ENCODE data around the gene TRIM40. TPM values are rescaled to one million over a fixed set of nuclear protein-coding genes. Genes with fewer than 3 reads are reported as not detected.

TRIM40 gene
- total RNA-seq, 4 donors from 2014 or later: not detected

- no peak within 1 kb of the TSS for H3K27ac ChIP-seq
- no peak for ATAC-seq
- TF ChIP-seq CTCF (IDR thresholded peaks at IDR 0.05 in 4 of 5, conservative IDR thresholded peaks at IDR 0.05 in 1 of 5) (no peak), POLR2A (IDR thresholded peaks at IDR 0.05) (no peak)
- no peaks in the 10 kb centered on the region for H3K9me3 ChIP-seq
- intact Hi-C loops (cut with DNase I; ENCODE audit: low total_unique reads): no loop called here
- H3K27me3 ChIP-seq: peaks cover 3 to 12% (median 4%) of the 10 kb centered on the region in 3 donors
- in situ Hi-C loops (cut with MboI; ENCODE audit: low sequenced_read_pairs in 4 of 4): loop anchor here in 1 of 4 donors (25.0 kb wide), 1 partner anchor 324 kb away; the partner anchor contains the start of gene HLA-G
- H3K4me1 ChIP-seq: peaks cover 0 to 6% of the 10 kb centered on the region in 2 donors
- DNase-seq: no peak
- H3K4me3 ChIP-seq: no peak within 1 kb of the TSS
- no peaks in the 10 kb centered on the region for H3K36me3 ChIP-seq
Observed at GRCh38 chr6:30160785-30161531, 25.0 kb downstream of the TRIM40 start, which contains the start of gene TRIM10. Gene TRIM10, minus strand, starts transcription at chr6:30161211. Its CDS starts 353 bp downstream, at chr6:30160858.

GRCh38 chr6:30162265-30163089 is 26.5 kb downstream of the TRIM40 start:
- no peak for DNase-seq
- no peak for TF ChIP-seq POLR2A (IDR thresholded peaks at IDR 0.05)
- no peak for TF ChIP-seq CTCF (IDR thresholded peaks at IDR 0.05 in 4 of 5, conservative IDR thresholded peaks at IDR 0.05 in 1 of 5)
- H3K27me3 ChIP-seq: peaks cover 4 to 10% (median 4%) of the 10 kb centered on the region in 3 donors

DNA sequence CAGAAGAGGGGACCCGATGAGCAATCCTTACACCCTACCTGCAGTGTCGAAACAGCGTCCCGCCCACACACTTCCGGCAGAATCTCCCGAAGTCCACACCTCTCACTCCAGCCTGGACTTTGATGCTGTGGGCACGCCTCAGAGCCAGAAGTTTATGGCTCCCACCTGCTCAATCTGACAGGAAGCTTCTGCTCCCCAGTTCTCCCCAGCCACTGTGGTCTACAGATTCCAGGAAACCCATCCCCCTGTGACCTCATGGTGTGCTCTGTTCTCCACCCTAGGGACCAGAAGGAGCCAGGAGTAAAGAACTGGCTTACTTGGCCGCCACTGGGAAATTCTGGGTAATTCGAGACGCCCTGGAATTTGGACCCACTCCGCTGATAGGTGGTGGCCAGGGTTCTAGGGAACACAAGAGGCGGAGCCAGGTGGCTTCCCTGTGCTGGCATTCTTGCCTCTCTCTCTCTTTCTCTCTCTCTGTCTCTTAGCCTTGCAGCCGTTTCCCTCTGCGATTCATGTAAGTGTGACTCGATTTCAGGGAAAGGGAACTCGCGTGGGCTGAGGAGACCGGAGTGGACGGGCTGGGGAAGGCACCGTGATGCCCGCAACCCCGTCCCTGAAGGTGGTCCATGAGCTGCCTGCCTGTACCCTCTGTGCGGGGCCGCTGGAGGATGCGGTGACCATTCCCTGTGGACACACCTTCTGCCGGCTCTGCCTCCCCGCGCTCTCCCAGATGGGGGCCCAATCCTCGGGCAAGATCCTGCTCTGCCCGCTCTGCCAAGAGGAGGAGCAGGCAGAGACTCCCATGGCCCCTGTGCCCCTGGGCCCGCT is 27.4 kb downstream of the TRIM40 start, which contains the start of gene TRIM15:
TRIM15 (plus strand) TSS at position 457 of the 828 bp plus-strand sequence; CDS start at position 596, 139 bp downstream.
- Histone ChIP-seq H3K27ac (no peak within 1 kb of the TSS), H3K4me3 (no peak within 1 kb of the TSS), H3K9me3 (no peaks in the 10 kb centered on the region), H3K27me3 (peaks cover 6 to 10% (median 10%) of the 10 kb centered on the region in 3 donors), H3K36me3 (no peaks in the 10 kb centered on the region), H3K4me1 (no peaks in the 10 kb centered on the region)
- in situ Hi-C loops (cut with MboI; ENCODE audit: low sequenced_read_pairs in 4 of 4): loop anchor here in 1 of 4 donors (25.0 kb wide), 1 partner anchor 326 kb away; the partner anchor contains the start of gene HLA-G
- intact Hi-C loops (cut with DNase I; ENCODE audit: low total_unique reads): no loop called here
- no peak for ATAC-seq
- DNase-seq: no peak
- no peak for TF ChIP-seq CTCF (IDR thresholded peaks at IDR 0.05 in 4 of 5, conservative IDR thresholded peaks at IDR 0.05 in 1 of 5)
- no peak for TF ChIP-seq POLR2A (IDR thresholded peaks at IDR 0.05)

More at GRCh38 chr6:30162265-30163089, 26.5 kb downstream of the TRIM40 start:
- H3K9me3 ChIP-seq: no peaks in the 10 kb centered on the region
- ATAC-seq: no peak
- H3K27ac ChIP-seq: no peak overlapping the region
- in situ Hi-C loops (cut with MboI; ENCODE audit: low sequenced_read_pairs in 4 of 4): loop anchor here in 1 of 4 donors (25.0 kb wide), 1 partner anchor 325 kb away; the partner anchor contains the start of gene HLA-G
- intact Hi-C loops (cut with DNase I; ENCODE audit: low total_unique reads): no loop called here
- H3K4me3 ChIP-seq: no peak overlapping the region
- H3K4me1 ChIP-seq: no peaks in the 10 kb centered on the region
- H3K36me3 ChIP-seq: no peaks in the 10 kb centered on the region
